Parathyroid adenoma (tissue), 2 donors: ENCODE results near the gene ABCC4.

Experiments used
- H2AFZ ChIP-seq: fragments of 300-600 bp; sonication (generic); one replicate; pipeline ENCODE4 v1.7.0; 2017; ENCODE audit warnings: antibody characterized with exemption, mild to moderate bottlenecking
- H3K27ac ChIP-seq: fragments of 300-600 bp; sonication (generic); one replicate; pipeline ENCODE4 v1.7.0; 2017
- H3K27me3 ChIP-seq: fragments of 300-600 bp; sonication (generic); one replicate; pipeline ENCODE4 v1.7.0; 2017; ENCODE audit warnings: low read length; ENCODE audit not compliant: control insufficient read depth, insufficient read depth
- H3K36me3 ChIP-seq: fragments of 300-600 bp; sonication (generic); one replicate; pipeline ENCODE4 v1.7.0; 2017; ENCODE audit warnings: low read length; ENCODE audit not compliant: control insufficient read depth, insufficient read depth
- H3K4me1 ChIP-seq: fragments of 300-600 bp; sonication (generic); one replicate; pipeline ENCODE4 v1.7.0; 2017; ENCODE audit warnings: control low read depth
- H3K4me2 ChIP-seq: fragments of 300-600 bp; sonication (generic); one replicate; pipeline ENCODE4 v1.7.0; 2017; ENCODE audit warnings: low read length
- H3K4me3 ChIP-seq: fragments of 300-600 bp; sonication (generic); one replicate; pipeline ENCODE4 v1.7.0; 2017; ENCODE audit warnings: low read depth, low read length
- H3K79me2 ChIP-seq: fragments of 300-600 bp; sonication (generic); one replicate; pipeline ENCODE4 v1.7.0; 2017; ENCODE audit warnings: control low read depth
- H3K9ac ChIP-seq: fragments of 300-600 bp; sonication (generic); one replicate; pipeline ENCODE4 v1.7.0; 2017; ENCODE audit warnings: mild to moderate bottlenecking
- H3K9me3 ChIP-seq: fragments of 300-600 bp; sonication (generic); one replicate; pipeline ENCODE4 v1.7.0; 2017; ENCODE audit warnings: low read length; ENCODE audit not compliant: control insufficient read depth
- CTCF ChIP-seq: fragments of 300-600 bp; sonication (generic); IDR thresholded peaks from one replicate; pipeline ENCODE4 v1.7.0; 2017; ENCODE audit warnings: antibody characterized with exemption, mild to moderate bottlenecking
- donor health status: primary hyperparathyroidism.

The ABCC4 gene

GRCh38 chr13:95023405-95023804, 277.8 kb downstream of the ABCC4 start:
- no peaks in the 10 kb centered on the region for H3K9me3 ChIP-seq
- no peak overlapping the region for H2AFZ ChIP-seq
- H3K9ac ChIP-seq = no peak overlapping the region
- no peaks in the 10 kb centered on the region for H3K79me2 ChIP-seq
- no peaks in the 10 kb centered on the region for H3K4me1 ChIP-seq
- no peak overlapping the region for H3K4me3 ChIP-seq
- TF ChIP-seq CTCF = no peak
- no peaks in the 10 kb centered on the region for H3K36me3 ChIP-seq
- H3K4me2 ChIP-seq = no peak overlapping the region
- no peak overlapping the region for H3K27ac ChIP-seq
- no peaks in the 10 kb centered on the region for H3K27me3 ChIP-seq

- Histone ChIP-seq H3K4me1 (no peaks in the 10 kb centered on the region), H3K27ac (no peak overlapping the region), H3K36me3 (no peaks in the 10 kb centered on the region), H3K9me3 (no peaks in the 10 kb centered on the region), H3K4me2 (no peak overlapping the region), H3K27me3 (no peaks in the 10 kb centered on the region), H3K9ac (no peak overlapping the region), H2AFZ (no peak overlapping the region), H3K4me3 (no peak overlapping the region), H3K79me2 (no peaks in the 10 kb centered on the region)
- no peak for TF ChIP-seq CTCF
These were observed 280.8 kb downstream of the ABCC4 start for GRCh38 chr13:95020298-95020987.

- H3K27ac ChIP-seq = no peak overlapping the region
- no peaks in the 10 kb centered on the region for H3K79me2 ChIP-seq
- no peaks in the 10 kb centered on the region for H3K27me3 ChIP-seq
- H3K36me3 ChIP-seq = no peaks in the 10 kb centered on the region
- no peak overlapping the region for H3K4me2 ChIP-seq
- no peak overlapping the region for H3K4me3 ChIP-seq
- no peak overlapping the region for H3K9ac ChIP-seq
- H3K4me1 ChIP-seq = no peaks in the 10 kb centered on the region
- TF ChIP-seq CTCF = no peak
- H2AFZ ChIP-seq = no peak overlapping the region
- no peaks in the 10 kb centered on the region for H3K9me3 ChIP-seq
These were observed 281.4 kb downstream of the ABCC4 start for GRCh38 chr13:95019886-95020285.

GRCh38 chr13:95007322-95007721, 293.9 kb downstream of the ABCC4 start:
- no peak overlapping the region for H3K27ac ChIP-seq
- no peaks in the 10 kb centered on the region for H3K36me3 ChIP-seq
- H3K4me1 ChIP-seq = no peaks in the 10 kb centered on the region
- no peaks in the 10 kb centered on the region for H3K9me3 ChIP-seq
- H3K27me3 ChIP-seq = no peaks in the 10 kb centered on the region
- H3K4me2 ChIP-seq = no peak overlapping the region
- H3K79me2 ChIP-seq = no peaks in the 10 kb centered on the region
- no peak overlapping the region for H3K4me3 ChIP-seq
- H2AFZ ChIP-seq = no peak overlapping the region
- no peak for TF ChIP-seq CTCF
- no peak overlapping the region for H3K9ac ChIP-seq

- Histone ChIP-seq H3K79me2 (no peaks in the 10 kb centered on the region), H2AFZ (no peak overlapping the region), H3K4me3 (no peak overlapping the region), H3K27me3 (no peaks in the 10 kb centered on the region), H3K4me1 (no peaks in the 10 kb centered on the region), H3K9ac (no peak overlapping the region), H3K4me2 (no peak overlapping the region), H3K36me3 (no peaks in the 10 kb centered on the region), H3K9me3 (no peaks in the 10 kb centered on the region), H3K27ac (no peak overlapping the region)
- no peak for TF ChIP-seq CTCF
These were observed 296.0 kb downstream of the ABCC4 start for GRCh38 chr13:95005300-95005699.
